Raji (cell line): ENCODE data around the gene RPL36.

Experiments
- POLR2A ChIP-seq: IDR thresholded peaks from 2 replicates; pipeline ENCODE4 v1.6.1; 2011; ENCODE audit warnings: low read depth, low read length, control low read depth; ENCODE audit not compliant: insufficient read depth

Gene RPL36

DNA sequence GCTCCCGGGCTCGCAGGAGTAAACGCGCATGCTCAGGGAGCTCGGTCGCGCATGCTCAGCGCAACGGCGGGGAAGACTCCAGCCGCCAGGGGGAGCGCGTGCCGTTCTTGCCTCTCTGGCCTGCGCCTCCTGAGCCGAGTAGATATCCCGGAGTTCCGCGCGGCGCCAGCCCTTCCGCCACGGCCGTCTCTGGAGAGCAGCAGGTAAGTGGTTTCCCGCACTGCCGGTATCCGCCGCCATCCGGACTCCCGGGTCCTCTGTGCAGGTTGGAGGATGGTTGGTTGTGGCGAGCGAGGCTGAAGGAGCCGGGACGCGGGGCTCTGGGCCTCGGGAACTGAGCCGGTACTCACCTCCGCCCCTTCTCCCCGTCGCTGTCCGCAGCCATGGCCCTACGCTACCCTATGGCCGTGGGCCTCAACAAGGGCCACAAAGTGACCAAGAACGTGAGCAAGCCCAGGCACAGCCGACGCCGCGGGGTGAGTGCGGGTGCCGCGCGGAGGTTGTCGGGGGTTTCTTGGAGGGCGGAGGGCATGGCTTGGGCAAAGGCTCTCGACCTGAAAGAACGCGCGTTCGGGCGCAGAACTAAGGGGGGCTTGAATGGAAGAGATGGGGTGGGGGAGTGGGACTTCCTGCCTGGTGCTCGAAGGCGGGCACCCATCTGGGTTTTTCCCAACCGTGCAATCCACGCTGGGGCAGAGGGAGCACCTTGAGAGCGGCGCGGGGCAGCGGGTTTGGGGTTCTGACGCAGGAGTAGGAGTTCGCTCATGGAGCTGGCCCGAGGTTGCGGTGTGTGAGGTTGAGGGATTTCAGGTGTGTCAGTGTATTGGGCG lies at the start of gene RPL36:
Gene RPL36 (plus strand): TSS at position 171 of the 830 bp plus-strand sequence. CDS start 213 bp downstream, at position 384.
- peak; percentile 100 for TF ChIP-seq POLR2A

DNA sequence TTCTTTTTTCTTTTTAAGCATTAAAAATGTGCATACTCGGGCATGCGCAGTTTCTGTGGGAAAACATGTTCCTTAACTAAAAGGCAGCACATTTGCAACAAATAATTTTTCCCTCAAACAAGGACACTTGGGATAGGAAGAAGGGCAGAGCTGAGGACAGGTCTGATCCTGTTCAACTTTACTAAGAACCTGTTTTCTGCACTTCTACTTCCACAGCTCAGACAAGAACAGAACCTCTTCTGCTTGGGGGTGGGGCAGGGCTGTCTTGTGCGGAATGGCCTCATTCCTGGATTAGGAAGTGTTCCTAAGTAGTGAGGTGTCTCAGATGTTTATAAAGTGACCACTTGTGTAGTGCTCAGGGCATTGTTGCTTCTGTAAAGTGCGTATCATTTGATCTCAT lies 48.9 kb upstream of the RPL36 start:
- no peak for TF ChIP-seq POLR2A

DNA sequence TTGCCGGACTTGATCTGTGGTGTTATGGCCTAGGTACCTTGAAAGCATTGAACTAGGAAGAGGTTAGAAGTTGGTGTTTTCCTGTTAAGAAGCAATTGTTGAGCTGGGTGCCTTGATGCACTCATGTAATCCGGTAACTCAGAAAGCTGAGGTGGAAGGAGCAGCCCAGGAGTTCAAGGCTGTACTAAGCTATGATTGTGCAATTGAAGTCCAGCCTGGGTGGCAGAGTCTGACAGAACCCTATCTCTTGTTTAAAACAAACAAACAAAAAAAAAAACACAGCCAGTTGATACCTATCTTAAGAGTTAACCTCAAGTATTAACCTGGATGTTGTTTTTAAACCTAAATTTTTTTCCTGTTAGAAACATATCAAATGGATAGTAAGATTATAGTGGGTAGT lies 47.9 kb upstream of the RPL36 start:
- TF ChIP-seq POLR2A = no peak

DNA sequence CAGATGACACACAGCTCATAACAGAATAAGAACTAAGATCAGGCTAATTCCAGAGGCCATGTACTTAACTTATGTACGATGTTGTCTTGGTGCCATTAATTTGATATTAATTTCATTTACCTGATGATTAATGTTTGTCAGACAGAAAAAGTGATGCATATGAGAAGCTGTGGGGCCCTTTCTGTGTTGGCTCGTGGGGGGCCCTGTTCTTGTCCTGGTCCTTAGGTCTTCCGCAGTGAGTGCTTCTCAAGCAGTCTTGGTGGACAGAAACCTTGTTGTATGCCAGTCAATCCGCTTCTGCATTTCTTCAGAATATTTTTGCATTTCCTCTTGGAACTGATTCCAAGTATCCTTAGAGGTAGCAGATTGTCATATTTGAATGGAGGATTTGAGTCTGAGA lies 47.0 kb upstream of the RPL36 start:
- no peak for TF ChIP-seq POLR2A

DNA sequence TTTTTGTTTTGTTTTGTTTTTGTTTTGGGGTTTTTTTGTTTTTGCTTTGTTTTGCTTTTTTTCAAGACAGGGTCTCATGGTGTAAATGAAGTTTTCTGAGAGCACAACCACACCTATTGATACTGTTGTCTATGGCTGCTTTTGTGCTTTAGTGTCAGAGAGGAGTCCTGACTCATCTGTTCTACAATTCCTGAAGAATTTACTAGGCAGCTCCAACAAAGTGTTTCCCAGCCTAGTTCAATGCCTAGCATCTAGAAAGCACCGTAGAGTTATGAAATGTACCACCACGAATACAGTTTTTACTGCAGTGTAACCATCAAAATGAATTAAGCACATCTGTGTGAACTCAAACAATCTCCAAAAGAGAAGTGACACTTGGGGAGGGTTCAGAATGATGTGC lies 46.1 kb upstream of the RPL36 start:
- no peak for TF ChIP-seq POLR2A

DNA sequence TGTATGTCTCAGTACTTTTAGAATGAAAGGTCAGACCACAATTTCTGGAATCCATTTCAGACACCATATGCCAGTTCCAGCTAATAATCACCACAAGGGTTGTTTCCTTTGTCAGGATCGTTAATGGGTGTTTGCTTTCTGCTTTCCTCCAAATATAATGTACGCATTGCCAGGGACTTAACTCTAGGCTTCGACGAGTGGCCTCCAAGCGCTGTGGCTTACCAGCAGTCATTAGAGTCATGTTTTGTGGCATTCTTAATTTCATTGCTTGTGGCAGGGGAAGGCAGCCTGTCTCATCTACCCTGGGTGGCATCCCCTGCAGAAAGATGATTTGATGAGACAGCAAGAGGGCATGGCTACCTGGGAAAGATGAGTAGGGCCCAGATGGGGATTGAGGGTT lies 44.7 kb upstream of the RPL36 start:
- no peak for TF ChIP-seq POLR2A

DNA sequence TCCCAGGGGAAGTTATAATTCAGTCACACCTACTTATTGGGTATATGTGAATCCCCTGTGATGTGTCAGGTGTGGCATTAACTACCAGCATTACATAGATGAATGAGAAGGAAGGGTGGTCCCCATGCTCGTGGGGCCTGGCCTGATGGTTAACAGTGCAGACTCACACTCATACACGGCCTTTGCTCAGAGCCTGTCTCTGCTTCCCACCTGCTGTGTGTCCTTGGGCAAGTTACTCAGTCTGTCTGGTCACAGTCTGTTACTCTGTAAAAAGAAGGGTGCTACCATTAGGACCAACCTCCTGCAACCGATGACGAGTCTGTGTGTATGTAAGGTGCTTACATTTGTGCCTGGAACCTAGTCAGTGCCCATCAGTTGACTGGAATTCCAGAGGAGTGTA lies 43.4 kb upstream of the RPL36 start:
- TF ChIP-seq POLR2A = no peak

DNA sequence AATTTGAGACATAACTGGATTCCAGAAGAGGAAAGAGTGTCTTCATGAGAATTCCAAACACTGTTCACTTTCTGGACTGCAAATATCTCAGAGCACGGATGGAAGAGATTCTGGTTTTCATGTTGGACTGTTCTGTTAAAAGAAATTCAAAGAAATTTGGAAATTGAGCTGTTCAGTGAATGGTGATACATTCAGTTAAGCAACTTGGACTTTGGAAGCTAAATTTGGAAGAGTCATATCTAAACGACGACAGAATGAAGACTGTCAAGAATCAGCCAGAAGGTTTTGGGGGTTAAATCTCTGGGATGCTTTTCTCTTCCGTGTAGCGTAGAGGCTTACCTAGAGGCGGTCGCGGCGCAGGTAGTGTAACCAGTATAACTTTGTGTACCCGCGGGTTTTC lies 41.6 kb upstream of the RPL36 start:
- TF ChIP-seq POLR2A = no peak

DNA sequence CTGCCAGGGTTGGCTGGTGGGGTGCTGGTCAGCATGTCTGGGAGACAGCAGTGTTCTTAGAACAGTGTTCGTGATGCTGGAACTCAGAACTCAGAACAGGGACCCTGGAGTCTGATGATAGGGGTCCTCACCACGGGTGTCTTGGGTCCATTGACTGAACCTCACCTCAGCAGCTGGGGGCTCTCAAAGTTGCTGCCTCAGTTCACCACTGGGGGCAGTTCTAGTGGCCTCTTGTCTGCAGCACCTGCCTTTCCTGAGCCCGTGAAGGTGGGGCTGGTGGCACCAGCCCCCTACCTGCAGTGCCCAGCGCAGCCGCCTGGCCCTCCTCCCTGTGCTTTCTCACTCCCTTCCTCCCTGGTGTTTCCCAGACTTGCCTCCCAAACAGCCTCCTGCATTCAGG lies 38.7 kb upstream of the RPL36 start:
- no peak for TF ChIP-seq POLR2A

DNA sequence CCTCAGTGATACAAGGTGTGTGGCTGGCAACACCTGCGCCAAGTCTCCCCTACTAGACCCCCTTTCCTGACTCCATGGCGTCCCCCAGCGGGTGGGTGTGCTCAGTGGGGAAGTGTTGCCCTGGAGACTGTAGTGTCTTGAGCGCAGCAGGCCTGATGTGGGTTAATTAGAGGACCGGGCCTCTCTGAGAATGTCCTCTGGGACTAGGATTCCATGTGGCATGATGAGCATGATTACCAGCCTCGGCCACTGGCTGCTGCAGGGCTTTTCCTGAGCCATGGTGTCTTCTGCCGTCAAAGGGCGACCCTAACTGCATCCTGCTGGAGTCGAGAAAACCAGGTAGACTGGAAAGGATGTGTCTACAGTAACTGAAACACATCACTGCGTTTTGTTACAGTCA lies 37.8 kb upstream of the RPL36 start:
- no peak for TF ChIP-seq POLR2A

DNA sequence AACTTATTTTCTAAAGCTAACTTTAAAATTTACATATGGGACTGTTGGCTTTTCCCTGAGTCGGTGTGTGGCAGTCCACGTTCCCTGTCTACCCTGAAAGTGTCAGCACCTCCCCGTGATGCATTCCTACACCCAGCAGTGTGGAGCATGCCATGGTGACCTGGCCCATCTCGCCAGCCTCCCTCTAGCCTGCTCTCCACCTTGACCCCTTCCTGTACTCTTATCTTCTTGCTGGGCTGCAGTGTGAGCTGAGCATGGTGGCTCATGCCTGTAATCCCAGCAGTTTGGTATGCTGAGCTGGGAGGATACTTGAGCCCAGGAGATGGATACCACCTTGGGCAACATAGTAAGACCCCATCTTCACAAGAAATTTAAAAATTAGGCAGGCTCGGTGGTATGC lies 35.2 kb upstream of the RPL36 start:
- no peak for TF ChIP-seq POLR2A

DNA sequence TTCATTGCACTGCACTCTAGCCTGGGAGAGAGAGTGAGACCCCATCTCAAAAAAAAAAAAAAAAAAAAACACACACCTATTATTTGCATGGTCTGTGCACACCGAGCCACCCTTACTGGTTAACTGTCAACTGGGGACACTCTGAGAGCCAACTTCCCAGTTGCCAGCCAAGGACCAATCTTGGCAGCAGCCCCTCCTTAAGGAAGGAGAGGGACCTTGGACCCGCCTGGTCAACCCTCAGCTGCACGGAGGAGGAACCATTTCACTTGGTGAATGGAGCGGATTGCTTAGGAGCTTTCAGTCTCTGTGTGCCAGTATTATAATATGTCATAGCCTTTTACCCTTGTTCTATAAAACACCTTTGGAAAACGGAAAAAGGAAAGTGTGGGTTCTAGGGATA lies 34.7 kb upstream of the RPL36 start:
- TF ChIP-seq POLR2A = no peak

DNA sequence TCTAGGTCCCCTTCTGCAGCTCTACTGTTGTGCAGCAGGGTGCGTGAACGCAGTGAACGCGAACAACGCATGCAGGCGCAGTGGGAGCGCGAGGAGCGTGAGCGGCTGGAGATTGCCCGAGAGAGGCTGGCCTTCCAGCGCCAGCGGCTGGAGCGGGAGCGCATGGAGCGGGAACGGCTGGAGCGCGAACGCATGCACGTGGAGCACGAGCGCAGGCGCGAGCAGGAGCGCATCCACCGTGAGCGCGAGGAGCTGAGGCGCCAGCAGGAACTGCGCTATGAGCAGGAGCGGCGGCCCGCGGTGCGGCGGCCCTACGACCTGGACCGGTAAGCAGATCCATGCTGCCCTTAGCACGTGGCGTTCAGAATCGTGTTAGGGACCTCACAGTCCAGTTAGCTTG lies 28.6 kb upstream of the RPL36 start:
- no peak for TF ChIP-seq POLR2A

DNA sequence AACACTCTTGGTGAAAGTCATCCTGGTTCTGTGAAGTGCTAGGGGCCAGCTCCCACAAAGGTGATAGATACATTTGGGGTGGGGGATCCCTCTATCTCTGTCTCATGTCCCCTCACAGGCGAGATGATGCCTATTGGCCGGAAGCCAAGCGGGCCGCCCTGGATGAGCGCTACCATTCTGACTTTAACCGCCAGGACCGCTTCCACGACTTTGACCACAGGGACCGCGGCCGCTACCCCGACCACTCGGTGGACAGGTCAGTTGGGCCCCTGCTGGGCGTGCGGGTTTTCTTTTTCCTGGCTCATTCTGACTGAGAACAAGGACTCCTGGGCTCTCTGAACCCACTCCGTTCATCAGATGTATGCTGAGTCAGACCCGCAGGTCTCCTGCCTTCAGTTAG lies 26.2 kb upstream of the RPL36 start:
- no peak for TF ChIP-seq POLR2A

DNA sequence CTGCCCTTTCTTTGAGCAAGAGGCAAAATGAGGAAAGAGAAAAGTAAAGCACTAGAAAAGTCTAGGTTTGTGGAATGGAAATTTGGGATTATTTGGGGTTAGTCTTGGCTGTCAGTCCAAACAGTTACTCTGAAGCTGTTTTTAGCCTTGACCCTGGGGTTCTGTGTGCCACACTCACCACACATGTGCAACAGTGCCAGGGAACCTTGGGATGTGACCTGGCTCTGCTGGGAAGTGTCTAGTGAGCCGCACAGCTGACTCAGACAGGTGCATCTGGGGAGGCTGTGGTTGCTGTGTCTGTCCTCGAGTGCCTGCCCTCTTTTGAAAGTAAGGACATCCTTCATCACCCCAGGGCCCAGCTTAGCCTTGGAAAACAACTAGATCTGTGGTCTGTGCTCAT lies 25.6 kb upstream of the RPL36 start:
- TF ChIP-seq POLR2A = no peak

DNA sequence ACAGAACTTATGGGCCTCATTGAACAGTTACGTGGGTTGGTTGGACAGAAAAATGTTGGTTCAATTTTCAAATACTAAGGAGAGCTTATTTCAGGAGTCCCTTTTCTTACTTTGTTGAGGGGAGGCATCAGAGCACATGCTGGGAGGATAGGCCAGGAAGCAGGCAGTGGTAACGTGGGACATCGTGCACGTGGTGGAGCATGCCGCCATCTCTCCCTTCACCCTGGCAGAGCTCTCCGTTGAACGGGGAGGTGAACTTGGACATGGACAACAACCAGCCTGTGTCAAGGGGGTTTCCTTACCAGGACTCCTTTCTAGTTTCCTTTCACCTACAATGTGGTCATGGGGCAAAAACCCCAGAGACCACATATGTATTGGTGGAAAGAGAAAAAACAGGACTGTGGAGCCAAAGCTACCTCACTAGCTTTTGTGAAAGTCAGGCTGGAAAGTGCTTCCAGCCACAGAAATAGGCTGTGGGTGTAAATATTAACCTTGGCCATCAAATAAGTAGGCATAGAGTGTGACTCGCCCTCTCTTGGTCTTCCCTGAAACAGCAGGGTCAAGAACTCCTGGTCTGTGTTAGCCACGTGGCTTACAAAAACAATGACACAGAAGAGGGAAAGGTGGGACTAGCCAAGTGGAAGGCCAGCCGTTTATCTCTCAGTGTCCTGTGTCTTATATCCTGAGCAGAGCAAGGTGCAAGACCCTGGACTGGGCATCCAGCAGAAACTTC lies 24.1 kb upstream of the RPL36 start:
- no peak for TF ChIP-seq POLR2A
